ENCODE data around the gene ADORA3. TPM values are rescaled to one million over a fixed set of nuclear protein-coding genes. Genes with fewer than 3 reads are reported as not detected.

Gene ADORA3
- total RNA-seq, 1 experiment from 2014 or later: not detected

GRCh38 chr1:111511370-111511769 lies 7.9 kb upstream of the ADORA3 start:
- TF ChIP-seq CTCF (IDR thresholded peaks at IDR 0.05; ENCODE audit: unreplicated experiment): no peak
- Mint-ChIP-seq H3K9me3 (ENCODE audit: low read depth, unreplicated experiment) (no peaks in the 10 kb centered on the region), H3K27ac (ENCODE audit: unreplicated experiment) (no peak overlapping the region), H3K4me3 (ENCODE audit: low read depth, unreplicated experiment) (no peak overlapping the region), H3K4me1 (ENCODE audit: low read depth, unreplicated experiment) (peaks cover 8% of the 10 kb centered on the region), H3K36me3 (ENCODE audit: insufficient read depth, unreplicated experiment) (peaks cover 5% of the 10 kb centered on the region), H3K27me3 (ENCODE audit: unreplicated experiment) (no peaks in the 10 kb centered on the region)
- DNase-seq: no peak
- CTCF ChIA-PET: no interaction called here
- intact Hi-C loops (cut with micrococcal nuclease; ENCODE audit: unreplicated experiment): no loop called here
- no TSS peak for BruUV-seq (replicated peaks)

- no peak for TF ChIP-seq CTCF (IDR thresholded peaks at IDR 0.05; ENCODE audit: unreplicated experiment)
- H3K4me1 Mint-ChIP-seq (ENCODE audit: low read depth, unreplicated experiment): peaks cover 8% of the 10 kb centered on the region
- BruUV-seq (replicated peaks): no TSS peak
- H3K36me3 Mint-ChIP-seq (ENCODE audit: insufficient read depth, unreplicated experiment): peaks cover 5% of the 10 kb centered on the region
- CTCF ChIA-PET: no interaction called here
- no peak overlapping the region for H3K27ac Mint-ChIP-seq (ENCODE audit: unreplicated experiment)
- H3K9me3 Mint-ChIP-seq (ENCODE audit: low read depth, unreplicated experiment): no peaks in the 10 kb centered on the region
- no peak for DNase-seq
- H3K27me3 Mint-ChIP-seq (ENCODE audit: unreplicated experiment): no peaks in the 10 kb centered on the region
- no peak overlapping the region for H3K4me3 Mint-ChIP-seq (ENCODE audit: low read depth, unreplicated experiment)
- intact Hi-C loops (cut with micrococcal nuclease; ENCODE audit: unreplicated experiment): no loop called here
Observed at GRCh38 chr1:111509997-111510375, 6.6 kb upstream of the ADORA3 start.

DNA sequence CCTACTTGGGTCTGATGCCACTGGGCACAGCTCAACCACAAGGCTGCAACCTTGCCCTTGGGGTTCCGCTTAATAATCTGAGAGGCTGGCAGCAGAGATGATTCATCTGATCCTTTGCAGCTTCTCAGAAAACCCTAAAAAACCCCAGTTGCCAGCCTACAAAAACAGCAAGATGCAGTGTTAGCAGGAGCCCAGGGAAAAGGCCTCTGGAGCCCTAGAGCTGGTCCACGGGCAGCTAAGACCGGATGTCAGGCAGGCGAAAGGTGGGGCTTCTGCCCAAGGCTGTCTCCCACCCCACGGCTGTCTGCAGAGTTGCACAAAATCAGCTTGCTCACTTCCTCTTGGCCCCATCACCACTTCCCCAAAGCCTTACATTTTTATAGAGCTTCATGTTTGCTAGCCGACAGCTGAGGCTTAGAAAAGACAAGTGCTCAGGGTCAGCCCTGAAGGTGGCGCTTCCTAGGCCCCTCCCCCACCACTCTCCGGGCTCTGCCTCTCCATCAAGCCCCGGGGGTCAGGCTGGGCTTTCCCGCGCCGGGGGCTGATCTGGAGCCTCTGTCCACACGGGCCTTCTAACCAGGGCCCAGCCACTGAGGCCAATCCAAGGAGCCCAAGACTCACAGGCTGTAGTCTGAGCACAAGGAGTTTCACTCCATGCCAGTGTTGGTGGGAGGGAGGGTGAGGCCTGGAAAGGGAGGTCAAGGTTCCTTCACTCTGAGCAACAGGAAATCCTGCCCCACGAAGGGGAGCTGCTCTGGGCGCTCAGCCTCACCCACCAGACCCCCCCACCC lies 4.2 kb upstream of the ADORA3 start:
- no peaks in the 10 kb centered on the region for H3K27me3 Mint-ChIP-seq (ENCODE audit: unreplicated experiment)
- H3K4me1 Mint-ChIP-seq (ENCODE audit: low read depth, unreplicated experiment): peaks cover 8% of the 10 kb centered on the region
- H3K4me3 Mint-ChIP-seq (ENCODE audit: low read depth, unreplicated experiment): peak overlapping the region; percentile 41
- intact Hi-C loops (cut with micrococcal nuclease; ENCODE audit: unreplicated experiment): loop anchor here (1.0 kb wide), 1 partner anchor 149 kb away; no protein-coding TSS in a partner anchor
- peaks cover 5% of the 10 kb centered on the region for H3K36me3 Mint-ChIP-seq (ENCODE audit: insufficient read depth, unreplicated experiment)
- CTCF ChIA-PET: interaction anchor here (0.6 to 2.1 kb wide), 7 partner anchors 85 to 261 kb away, joined by 3 to 9 read pairs (median 6); partner anchors contain the start of gene RAP1A
- peak; percentile 38 for DNase-seq
- no peak for TF ChIP-seq CTCF (IDR thresholded peaks at IDR 0.05; ENCODE audit: unreplicated experiment)
- no TSS peak for BruUV-seq (replicated peaks)
- no peaks in the 10 kb centered on the region for H3K9me3 Mint-ChIP-seq (ENCODE audit: low read depth, unreplicated experiment)
- no peak overlapping the region for H3K27ac Mint-ChIP-seq (ENCODE audit: unreplicated experiment)

GRCh38 chr1:111506561-111506960 lies 3.1 kb upstream of the ADORA3 start:
- Mint-ChIP-seq H3K9me3 (ENCODE audit: low read depth, unreplicated experiment) (no peaks in the 10 kb centered on the region), H3K27ac (ENCODE audit: unreplicated experiment) (no peak overlapping the region), H3K4me1 (ENCODE audit: low read depth, unreplicated experiment) (peaks cover 8% of the 10 kb centered on the region), H3K27me3 (ENCODE audit: unreplicated experiment) (no peaks in the 10 kb centered on the region), H3K4me3 (ENCODE audit: low read depth, unreplicated experiment) (no peak overlapping the region), H3K36me3 (ENCODE audit: insufficient read depth, unreplicated experiment) (peaks cover 5% of the 10 kb centered on the region)
- no peak for TF ChIP-seq CTCF (IDR thresholded peaks at IDR 0.05; ENCODE audit: unreplicated experiment)
- BruUV-seq (replicated peaks): no TSS peak
- DNase-seq: no peak
- CTCF ChIA-PET: no interaction called here
- intact Hi-C loops (cut with micrococcal nuclease; ENCODE audit: unreplicated experiment): no loop called here
